IPS-NIHi11 (cell line): Measurements from ENCODE around the gene TULP4.

Experiments
- DNase-seq: peaks from one replicate; pipeline ENCODE4 v3.0.0; 2012; ENCODE audit warnings: mixed read lengths, low spot score

Gene TULP4

GRCh38 chr6:158557927-158558326 lies 245.7 kb downstream of the TULP4 start:
- no peak for DNase-seq

DNA sequence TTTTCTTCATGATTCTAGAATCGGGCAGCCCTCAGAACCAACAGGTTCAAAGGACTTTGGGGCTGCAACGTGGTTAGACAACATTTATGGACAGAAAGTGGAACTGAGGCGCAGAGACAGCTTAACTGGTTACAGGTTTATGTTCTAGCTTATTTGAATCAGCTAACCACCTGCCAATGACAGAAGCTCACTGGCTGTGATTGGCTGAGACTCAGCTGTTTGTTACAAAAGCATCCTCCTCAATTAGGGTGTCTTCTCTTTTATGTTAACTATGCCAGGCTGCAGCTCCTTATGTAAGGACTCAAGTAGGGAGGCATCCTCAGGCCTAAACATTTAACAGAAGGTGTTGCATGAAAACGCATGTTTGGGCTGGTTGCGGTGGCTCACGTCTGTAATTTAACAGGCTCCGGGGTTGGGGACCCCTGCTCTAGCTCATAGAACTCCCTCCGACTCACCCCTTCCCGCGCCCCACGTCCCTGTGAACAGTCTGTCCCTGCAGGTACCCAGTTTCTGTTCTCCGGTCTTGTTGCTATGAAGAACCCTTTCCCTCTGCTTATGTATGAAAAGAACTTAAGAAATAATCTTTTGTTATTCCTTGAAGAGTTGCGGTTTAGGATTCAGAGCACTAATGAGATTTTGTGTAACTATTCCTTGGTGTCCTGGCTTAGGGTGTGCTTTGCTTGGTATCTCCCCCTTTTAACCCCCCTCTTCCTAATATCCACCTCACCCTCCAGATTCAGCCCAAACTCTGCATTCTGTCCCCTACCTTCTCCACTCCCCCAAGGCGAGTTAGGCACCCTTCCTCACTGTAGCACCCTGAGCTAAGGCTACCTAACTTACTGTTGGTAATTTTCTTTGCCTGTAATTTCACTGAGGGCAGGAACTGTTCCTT lies 246.4 kb downstream of the TULP4 start:
- no peak for DNase-seq

GRCh38 chr6:158559338-158559894 lies 247.2 kb downstream of the TULP4 start:
- no peak for DNase-seq

DNA sequence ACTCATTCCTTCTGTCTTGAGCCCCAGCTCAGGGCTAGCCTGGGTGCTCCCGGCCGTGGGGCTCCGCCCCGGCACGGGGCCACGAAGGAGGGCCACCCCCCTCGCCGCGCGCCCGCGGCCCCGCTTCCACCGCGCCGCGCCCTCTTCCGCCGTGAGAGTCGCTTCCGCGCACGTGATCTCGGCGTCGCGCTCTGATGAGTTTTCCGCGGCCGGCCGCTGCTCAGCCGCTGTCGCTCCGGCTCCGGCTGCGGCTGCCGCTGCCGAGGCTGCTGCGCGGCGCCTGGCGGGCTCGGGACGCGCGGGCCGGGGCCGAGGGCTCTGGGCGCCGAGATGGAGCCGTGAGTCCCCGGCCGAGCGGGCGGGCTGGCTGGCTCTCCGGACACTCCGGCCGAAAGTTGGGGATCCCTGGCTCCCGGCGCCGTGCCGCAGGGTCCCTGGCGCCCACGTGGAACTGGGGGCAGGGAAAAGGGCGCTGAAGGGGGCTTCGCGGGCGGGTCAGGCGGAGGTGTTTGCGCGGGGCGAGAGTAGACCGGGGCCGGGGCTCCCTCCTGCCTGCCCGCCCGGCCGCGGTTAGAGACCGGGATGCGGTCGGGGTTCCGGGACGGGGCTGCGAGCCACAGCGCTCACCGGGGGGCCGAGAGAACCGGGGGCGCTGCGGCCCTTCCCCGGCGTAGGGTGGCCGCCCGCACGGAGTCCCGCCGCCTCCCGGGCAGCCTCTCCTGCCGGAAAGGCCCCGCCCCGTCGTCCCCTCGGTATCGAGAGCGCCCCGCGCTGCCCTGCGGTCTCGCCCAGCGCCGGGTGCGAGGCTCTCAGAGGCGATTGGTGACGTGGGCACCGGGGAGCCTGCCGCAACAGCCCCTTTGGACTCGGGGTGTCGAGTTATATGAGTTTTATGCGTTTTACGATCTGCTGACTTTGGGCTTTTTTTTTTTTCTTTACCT lies 247.9 kb downstream of the TULP4 start, which contains the start of gene TMEM181:
TMEM181 (plus strand) TSS at position 197 of the 941 bp plus-strand sequence; CDS start at position 331, 134 bp downstream.
- peak; percentile 92 for DNase-seq

DNA sequence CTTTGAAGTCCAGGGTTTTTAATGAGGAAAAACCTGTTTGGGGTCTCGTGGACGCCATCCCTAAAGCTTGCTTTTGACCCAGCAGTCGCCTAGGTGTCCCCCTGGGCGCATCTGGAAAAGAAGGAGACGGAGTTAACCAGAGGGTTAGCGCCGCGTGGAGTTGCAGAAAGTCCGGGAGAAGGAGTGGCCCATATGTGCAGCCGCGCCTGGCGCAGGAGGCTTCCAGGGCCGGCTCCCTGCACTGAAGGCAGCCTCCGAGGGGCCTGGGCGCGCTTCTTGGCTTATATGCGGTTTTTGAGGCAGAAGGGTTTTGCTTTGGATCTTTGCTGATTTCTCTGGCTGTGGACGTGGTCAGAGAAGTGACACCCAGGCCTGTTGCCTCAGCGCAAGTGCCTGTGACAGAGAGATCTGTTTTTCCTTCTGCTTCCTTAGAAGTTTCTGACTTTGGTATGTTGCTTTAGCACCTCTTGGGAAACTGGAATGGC lies 248.6 kb downstream of the TULP4 start:
- DNase-seq = no peak
